Raji (cell line): ENCODE measurements around the gene WARS2.
A peak's percentile ranks its signal among the peaks of the same experiment; 100 is the strongest.

Experiments used
- POLR2A ChIP-seq: IDR thresholded peaks from 2 replicates; pipeline ENCODE4 v1.6.1; 2011; ENCODE audit warnings: low read depth, low read length, control low read depth; ENCODE audit not compliant: insufficient read depth

WARS2 gene

DNA sequence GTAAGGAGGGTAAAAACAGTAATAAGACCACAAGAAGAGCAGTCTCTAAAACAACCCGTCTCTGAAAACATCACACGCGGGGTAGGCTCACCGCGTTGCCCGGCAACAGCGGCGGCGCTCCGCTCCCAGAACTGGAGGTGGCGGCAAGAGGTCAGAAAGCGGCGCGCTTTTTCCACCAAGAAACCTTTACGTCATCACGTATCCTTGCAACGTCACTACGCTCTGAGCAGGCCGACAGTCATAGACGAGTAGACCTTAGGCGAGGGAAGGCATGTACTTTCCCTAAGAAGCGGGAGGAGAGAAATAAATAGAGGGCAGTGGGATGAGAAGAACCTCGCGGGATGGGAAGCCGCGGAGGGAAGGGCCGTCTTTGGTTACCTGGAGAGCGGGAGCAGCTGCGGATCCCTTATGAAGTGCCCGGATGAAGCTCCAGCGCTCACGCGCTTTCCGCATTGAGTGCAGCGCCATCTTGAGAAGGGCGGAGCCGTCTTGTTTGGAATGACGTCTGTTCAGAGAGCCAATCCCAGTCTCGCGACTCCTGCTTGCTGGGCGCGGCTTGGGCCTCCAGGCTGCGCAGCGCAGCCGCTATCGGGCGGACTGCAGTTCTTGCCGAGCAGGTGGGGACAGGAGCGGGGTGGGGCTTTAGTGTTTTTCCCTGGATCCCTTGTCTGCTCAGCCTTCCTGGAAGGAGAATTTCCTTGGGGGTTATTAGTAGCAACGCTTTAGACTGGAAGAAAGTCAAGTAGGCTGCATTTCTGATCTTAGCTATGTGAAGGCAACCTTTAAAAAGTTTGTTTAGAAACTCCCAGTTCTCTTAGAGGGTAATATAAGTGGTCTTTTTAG, at the start of gene WARS2:
TSS of gene WARS2 (minus strand) at position 477 of the 843 bp plus-strand sequence. CDS start at position 468, 9 bp downstream.
- TF ChIP-seq POLR2A: peak; percentile 78

- TF ChIP-seq POLR2A: no peak
These were observed 48.5 kb upstream of the WARS2 start for GRCh38 chr1:119188926-119189325.

DNA sequence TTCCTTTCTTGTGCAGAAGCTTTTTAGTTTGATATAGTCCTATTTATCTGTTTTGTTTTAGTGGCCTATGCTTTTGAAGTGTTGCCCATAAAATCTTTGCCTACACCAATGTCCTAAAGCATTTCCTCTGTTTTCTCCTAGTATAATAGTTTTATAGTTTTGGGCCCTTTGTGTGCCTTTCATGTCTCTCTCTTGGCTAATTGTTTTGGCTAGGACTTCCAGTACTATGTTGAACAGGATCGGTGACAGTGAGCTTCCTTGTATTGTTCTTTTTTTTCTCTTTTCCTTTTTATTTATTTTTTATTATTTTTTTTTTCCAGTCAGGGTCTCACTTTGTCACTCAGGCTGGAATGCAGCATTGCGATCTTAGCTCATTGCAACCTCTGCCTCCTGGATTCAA, 47.0 kb upstream of the WARS2 start:
- no peak for TF ChIP-seq POLR2A

GRCh38 chr1:119186471-119186870, 46.0 kb upstream of the WARS2 start:
- TF ChIP-seq POLR2A: no peak

DNA sequence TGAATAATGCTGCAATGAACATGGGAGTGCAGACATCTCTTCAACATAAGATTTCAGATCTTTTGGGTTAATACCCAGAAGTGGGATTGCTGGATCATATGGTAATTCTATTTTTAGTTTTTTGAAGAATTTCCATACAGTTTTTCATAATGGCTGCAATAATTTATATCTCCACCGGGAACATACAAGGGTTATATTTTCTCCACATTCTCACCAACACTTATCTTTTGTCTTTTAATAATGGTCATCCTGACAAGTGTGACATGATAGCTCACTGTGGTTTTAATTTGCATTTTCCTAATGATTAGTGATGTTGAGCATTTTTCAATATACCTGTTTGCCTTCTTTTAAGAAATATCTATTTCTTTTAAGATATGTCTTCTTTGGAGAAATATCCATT, 44.5 kb upstream of the WARS2 start:
- TF ChIP-seq POLR2A: no peak

DNA sequence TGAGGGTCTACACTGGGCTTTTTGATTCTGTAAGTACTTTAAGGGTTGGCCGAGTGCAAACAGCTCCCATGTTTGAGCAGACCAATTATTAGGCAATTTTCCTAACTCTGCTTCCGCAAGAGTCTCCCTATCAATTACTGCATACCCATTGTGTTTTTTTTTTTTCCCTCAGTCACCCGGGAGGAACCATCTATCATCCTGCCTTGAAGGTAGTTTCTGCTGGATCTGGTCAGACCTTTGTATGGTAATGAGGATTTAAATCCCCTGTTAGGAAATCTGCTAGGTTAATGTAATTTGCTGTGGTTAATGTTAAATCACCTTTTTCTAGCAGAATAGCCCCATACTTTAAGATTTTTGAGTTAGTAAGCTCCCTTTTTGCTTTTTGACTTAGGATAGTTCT, 40.8 kb upstream of the WARS2 start:
- TF ChIP-seq POLR2A: no peak

- TF ChIP-seq POLR2A: no peak
These were observed 38.6 kb upstream of the WARS2 start for GRCh38 chr1:119179051-119179450.

DNA sequence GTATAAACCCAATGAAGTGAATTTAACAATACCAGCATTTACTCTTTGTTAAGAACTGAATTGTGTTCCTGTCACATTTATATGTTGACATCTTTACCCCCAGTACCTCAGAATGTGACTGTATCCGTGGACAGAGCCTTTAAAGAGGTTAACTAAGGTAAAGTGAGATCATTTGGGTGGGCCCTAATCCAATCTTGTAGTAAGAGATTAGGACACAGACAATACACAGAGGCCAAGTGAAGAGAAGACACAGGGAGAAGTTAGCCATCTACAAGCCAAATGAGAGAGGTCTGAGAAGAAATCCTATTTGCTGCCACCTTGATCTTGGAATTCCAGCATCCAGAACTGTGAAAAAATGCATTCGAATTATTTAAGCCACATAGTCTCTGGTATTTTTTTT, 22.9 kb upstream of the WARS2 start:
- no peak for TF ChIP-seq POLR2A

GRCh38 chr1:119160866-119161265, 20.4 kb upstream of the WARS2 start:
- no peak for TF ChIP-seq POLR2A

- TF ChIP-seq POLR2A: no peak
These were observed 20.0 kb upstream of the WARS2 start for GRCh38 chr1:119160409-119160808.

- no peak for TF ChIP-seq POLR2A
These were observed 19.5 kb upstream of the WARS2 start for GRCh38 chr1:119159966-119160365.

DNA sequence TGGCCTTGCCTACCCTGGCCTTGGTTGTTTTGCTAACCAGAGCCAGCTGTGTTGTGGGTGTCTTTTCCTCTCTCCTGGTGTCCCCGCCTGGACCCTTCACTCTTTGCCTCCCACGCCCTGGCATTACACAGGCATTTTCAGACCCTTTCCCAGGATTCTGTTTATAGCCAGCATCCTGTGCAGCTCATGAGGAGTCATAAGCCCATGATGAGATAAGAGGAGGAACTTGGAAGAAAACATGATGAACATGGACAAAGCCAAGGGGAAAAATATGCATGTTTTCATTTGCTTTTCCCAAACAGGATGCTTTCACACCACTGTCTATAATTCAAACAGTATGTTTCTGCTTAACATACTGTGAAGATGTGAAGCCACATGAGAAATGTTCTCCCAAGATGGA, 18.7 kb upstream of the WARS2 start:
- no peak for TF ChIP-seq POLR2A

DNA sequence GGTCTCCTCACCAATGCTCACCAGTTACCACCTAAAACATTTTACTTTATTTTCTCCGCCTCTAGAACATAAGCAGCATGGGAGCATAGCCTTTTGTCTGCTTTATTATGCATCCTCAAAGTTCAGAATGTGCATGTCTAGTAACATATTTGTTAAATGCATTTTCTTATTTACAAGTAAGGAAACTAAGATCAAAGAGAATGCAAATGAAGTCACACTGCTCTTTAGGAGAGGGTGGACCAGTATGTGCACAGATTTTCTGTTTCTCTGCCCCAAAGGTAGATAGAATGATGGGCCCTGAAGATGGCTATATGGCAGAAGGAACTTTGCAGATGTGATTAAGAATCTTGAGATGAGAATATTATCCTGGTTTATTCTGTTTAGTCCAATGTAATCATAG, 9.7 kb upstream of the WARS2 start:
- TF ChIP-seq POLR2A: no peak

DNA sequence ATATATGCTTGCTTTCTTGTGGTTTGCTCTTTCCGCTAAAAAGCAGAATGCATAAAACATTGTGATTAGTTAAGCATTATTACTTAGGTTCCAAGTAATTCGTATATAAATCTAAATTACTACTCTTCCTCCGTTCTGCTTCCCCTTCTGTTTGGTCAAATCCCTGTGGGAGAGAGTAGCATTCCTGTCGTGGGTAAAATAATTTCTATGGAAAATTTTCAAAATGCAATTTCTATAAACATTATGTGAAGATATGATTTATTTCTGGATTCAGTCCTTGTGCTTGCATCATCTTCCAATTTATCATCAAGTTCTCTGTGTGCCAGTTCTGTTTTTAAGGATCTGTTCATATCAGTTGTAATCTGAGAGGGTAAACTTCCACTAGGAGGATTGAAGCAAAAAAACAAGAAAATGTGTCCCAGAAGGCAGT, 7.2 kb upstream of the WARS2 start:
- no peak for TF ChIP-seq POLR2A

DNA sequence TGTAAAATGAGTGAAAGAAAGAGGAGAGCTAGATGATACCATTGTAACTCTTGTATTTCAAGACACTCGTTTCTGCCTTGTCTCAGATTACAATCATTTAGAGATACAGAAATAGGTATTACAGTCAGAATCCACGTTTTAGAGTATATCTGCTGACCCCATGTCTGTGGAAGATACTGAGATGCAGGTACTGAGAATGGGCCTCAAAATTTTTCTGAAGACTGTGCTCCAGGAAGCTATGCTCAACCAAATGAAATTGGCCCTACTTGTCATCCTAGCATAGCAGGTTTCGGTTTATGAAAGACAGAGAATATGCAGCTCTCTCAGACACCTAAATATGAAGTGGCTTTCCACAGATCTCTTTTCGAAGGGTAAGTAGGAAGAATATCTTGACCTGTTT, 6.0 kb upstream of the WARS2 start:
- no peak for TF ChIP-seq POLR2A

- TF ChIP-seq POLR2A: no peak
These were observed 4.4 kb upstream of the WARS2 start for GRCh38 chr1:119144813-119145212.

GRCh38 chr1:119143706-119144105, 3.3 kb upstream of the WARS2 start:
- TF ChIP-seq POLR2A: no peak
